ENCODE measurements around the gene DNAH7.

GRCh38 chr2:196059491-196059960, 9.1 kb downstream of the DNAH7 start:
- TF ChIP-seq CTCF (IDR thresholded peaks at IDR 0.05) (no peak), ZFX (IDR thresholded peaks at IDR 0.05; ENCODE audit: borderline replicate concordance) (no peak)
